ENCODE data around the gene UGT1A9.

DNA sequence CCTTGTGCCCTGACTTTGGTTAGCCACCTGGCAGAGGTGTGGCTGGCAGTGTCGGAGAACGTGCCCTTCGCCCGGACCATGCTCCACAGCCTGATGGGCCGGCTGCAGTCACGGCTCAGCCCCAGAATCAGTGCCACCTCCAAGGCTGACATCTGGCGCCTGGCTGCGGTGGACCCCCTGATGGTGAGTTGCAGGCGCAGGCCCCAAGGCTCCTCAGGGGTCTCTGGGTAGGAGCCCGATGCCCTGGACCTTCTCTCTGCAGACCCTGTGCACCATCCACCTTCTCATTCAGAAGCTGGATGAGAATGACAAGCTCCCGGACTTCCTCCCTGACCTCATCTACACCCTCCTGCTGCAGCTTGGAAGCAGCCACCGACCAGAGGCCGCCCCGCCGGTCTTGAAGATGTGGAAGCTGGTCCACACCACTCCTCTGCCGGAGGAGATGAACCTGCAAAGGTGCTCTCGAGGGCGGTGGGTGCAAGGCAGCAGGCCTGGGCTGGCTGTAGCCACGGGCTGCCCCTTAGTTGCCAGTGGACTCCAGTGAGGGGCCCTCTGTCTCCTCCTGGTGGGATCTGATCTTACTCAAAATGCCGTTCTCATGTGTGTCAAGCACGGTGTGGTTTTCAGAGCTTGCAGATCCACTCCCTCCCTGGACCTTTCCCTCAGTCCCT lies 150.5 kb downstream of the UGT1A9 start:
- TF ChIP-seq, protein P1, sequence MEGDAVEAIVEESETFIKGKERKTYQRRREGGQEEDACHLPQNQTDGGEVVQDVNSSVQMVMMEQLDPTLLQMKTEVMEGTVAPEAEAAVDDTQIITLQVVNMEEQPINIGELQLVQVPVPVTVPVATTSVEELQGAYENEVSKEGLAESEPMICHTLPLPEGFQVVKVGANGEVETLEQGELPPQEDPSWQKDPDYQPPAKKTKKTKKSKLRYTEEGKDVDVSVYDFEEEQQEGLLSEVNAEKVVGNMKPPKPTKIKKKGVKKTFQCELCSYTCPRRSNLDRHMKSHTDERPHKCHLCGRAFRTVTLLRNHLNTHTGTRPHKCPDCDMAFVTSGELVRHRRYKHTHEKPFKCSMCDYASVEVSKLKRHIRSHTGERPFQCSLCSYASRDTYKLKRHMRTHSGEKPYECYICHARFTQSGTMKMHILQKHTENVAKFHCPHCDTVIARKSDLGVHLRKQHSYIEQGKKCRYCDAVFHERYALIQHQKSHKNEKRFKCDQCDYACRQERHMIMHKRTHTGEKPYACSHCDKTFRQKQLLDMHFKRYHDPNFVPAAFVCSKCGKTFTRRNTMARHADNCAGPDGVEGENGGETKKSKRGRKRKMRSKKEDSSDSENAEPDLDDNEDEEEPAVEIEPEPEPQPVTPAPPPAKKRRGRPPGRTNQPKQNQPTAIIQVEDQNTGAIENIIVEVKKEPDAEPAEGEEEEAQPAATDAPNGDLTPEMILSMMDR (IDR thresholded peaks at IDR 0.05): no peak
- TF ChIP-seq POLR2AphosphoS5 (IDR thresholded peaks at IDR 0.05) (no peak), EP300 (IDR thresholded peaks at IDR 0.05) (no peak)
